RWPE1 (cell line): ENCODE results near the gene MPHOSPH6.

Source experiments
- CTCF ChIA-PET: fragments of 350-600 bp; sonication (Branson Sonifier 250); formaldehyde crosslinking; extraction: SDS; loops from one replicate; lab custom pipeline; 2021; lab: Yijun Ruan, JAX
- POLR2A ChIA-PET: fragments of 400-600 bp; formaldehyde crosslinking; extraction: SDS; loops from one replicate; lab custom pipeline; 2020; ENCODE audit warnings: antibody characterized with exemption; ENCODE audit not compliant: low non-redundant PET; lab: Yijun Ruan, JAX
- DNase-seq: peaks from one replicate; pipeline ENCODE4 v3.0.0; 2012; ENCODE audit warnings: low spot score
- H3K27ac ChIP-seq: fragments of 450-650 bp; 2 replicates; pipeline ENCODE4 v1.5.1; 2017
- TF ChIP-seq, protein P1 (sequence below): fragments of 450-650 bp; conservative IDR thresholded peaks from 2 replicates; pipeline ENCODE4 v1.5.1; 2017; ENCODE audit warnings: low read depth, mild to moderate bottlenecking

Gene MPHOSPH6

DNA sequence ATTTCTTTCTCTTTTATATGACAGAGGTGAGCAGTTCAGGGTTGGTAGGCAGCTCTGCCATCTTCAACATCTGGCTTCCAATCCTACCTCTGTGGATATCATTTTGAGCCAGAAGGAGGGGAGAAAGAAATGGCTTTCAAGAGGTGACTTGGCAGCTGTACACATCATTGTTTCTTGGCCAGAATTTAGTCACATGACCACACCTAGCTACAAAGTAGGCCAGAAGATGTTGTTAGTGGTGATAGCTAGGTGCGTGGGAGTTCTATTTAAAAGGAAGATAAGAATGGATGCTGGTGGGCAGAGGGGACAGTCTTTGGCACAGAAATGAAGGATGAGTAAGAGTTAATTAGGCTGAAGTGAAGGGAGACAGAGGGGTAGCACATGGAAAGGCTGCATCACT, 29.2 kb upstream of the MPHOSPH6 start:
- CTCF ChIA-PET = no interaction called here
- TF ChIP-seq, protein P1, sequence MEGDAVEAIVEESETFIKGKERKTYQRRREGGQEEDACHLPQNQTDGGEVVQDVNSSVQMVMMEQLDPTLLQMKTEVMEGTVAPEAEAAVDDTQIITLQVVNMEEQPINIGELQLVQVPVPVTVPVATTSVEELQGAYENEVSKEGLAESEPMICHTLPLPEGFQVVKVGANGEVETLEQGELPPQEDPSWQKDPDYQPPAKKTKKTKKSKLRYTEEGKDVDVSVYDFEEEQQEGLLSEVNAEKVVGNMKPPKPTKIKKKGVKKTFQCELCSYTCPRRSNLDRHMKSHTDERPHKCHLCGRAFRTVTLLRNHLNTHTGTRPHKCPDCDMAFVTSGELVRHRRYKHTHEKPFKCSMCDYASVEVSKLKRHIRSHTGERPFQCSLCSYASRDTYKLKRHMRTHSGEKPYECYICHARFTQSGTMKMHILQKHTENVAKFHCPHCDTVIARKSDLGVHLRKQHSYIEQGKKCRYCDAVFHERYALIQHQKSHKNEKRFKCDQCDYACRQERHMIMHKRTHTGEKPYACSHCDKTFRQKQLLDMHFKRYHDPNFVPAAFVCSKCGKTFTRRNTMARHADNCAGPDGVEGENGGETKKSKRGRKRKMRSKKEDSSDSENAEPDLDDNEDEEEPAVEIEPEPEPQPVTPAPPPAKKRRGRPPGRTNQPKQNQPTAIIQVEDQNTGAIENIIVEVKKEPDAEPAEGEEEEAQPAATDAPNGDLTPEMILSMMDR = no peak
- no peak for DNase-seq
- H3K27ac ChIP-seq = no peak overlapping the region
- POLR2A ChIA-PET = no interaction called here

- CTCF ChIA-PET = no interaction called here
- DNase-seq = peak; percentile 5
- POLR2A ChIA-PET = no interaction called here
- TF ChIP-seq, protein P1 = no peak
- no peak overlapping the region for H3K27ac ChIP-seq
These were observed 27.7 kb upstream of the MPHOSPH6 start for GRCh38 chr16:82197540-82198240.

GRCh38 chr16:82195917-82196494, 26.0 kb upstream of the MPHOSPH6 start:
- H3K27ac ChIP-seq = no peak overlapping the region
- DNase-seq = no peak
- ChIA-PET CTCF (interaction anchor here (0.6 kb wide), 1 partner anchor 261 kb away, joined by 6 read pairs; no protein-coding TSS in a partner anchor), POLR2A (no interaction called here)
- TF ChIP-seq, protein P1 = no peak

DNA sequence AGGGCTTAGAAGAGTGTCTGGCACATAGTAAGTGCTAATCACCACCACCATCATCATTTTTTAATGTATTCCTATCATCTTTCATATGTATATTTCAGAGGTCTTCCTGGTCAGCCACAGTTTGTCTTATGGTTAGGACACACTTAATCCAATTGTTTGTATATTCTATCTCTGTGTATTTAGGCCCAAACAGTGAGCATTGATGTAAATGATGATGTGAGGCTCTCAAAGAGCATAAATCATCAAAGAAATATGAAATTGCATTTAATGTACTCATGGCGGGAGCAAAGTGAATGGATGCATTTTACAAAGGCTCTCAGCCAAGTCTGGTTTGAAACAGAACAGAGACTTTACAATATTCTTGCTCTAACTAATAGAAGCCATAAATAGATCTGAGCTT, 24.1 kb upstream of the MPHOSPH6 start:
- H3K27ac ChIP-seq = no peak overlapping the region
- TF ChIP-seq, protein P1 = no peak
- DNase-seq = no peak
- ChIA-PET CTCF (no interaction called here), POLR2A (no interaction called here)

DNA sequence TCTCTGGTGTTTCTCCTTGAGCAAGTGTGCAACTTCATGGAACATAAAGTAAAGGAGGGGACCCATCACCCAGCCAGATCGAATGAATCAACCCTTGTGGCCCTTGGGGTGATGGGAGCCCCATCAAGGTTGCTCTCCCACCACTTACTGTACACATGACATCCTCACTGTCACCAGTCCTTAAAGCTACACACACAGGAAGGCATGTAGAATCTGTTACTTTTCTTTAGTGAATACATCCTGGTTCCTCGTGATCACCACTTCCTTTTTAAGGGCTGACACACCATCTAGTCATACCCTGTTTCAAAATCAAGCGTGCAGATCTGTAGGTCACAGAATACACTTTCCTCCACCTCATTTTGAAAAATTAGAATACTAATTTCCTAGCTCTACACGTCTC, 22.6 kb upstream of the MPHOSPH6 start:
- no peak overlapping the region for H3K27ac ChIP-seq
- TF ChIP-seq, protein P1 = no peak
- POLR2A ChIA-PET = no interaction called here
- CTCF ChIA-PET = no interaction called here
- DNase-seq = peak; percentile 57

DNA sequence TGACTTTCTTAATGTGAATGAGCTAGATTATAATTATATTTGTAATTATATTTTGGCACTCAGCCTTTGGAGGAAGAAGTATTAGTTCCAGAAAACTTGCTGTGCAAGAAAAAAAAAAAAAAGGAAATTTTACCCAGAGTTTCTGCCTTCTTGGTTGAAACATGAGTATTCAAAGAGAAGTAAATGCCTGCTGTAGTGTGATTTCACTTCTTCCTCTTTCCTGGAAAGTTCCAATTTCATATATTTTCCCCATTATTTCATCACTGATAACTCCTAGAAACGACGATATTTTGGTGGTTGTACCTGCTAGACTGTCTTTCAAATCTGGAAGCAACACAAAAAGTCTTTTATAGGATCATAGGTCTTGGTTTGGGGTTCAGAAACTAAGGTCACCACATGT, 20.4 kb upstream of the MPHOSPH6 start:
- ChIA-PET CTCF (interaction anchor here (0.7 kb wide), 1 partner anchor 10 kb away, joined by 4 read pairs; no protein-coding TSS in a partner anchor), POLR2A (no interaction called here)
- no peak for DNase-seq
- TF ChIP-seq, protein P1 = no peak
- no peak overlapping the region for H3K27ac ChIP-seq
